HEK293T (cell line): ENCODE results near the gene MAPK1IP1L.

Source experiments
- CTCF ChIA-PET: fragments of 350-600 bp; formaldehyde crosslinking; extraction: SDS; loops from one replicate; lab custom pipeline; 2021; ENCODE audit warnings: antibody characterized with exemption, inconsistent platforms; lab: Yijun Ruan, JAX
- POLR2A ChIA-PET: fragments of 350-600 bp; formaldehyde crosslinking; extraction: SDS; loops from one replicate; lab custom pipeline; 2020; ENCODE audit warnings: antibody characterized with exemption, inconsistent platforms; lab: Yijun Ruan, JAX
- DNase-seq: peaks from one replicate; pipeline ENCODE4 v3.0.0; 2012; ENCODE audit warnings: mixed read lengths; ENCODE audit errors: extremely low spot score
- ARNT ChIP-seq: fragments of 450-650 bp; IDR thresholded peaks from 2 replicates; pipeline ENCODE4 v1.6.1; 2017; ENCODE audit warnings: mild to moderate bottlenecking
- BHLHE40 ChIP-seq: fragments of 450-650 bp; IDR thresholded peaks from 2 replicates; pipeline ENCODE4 v1.6.1; 2016; ENCODE audit warnings: mild to moderate bottlenecking, moderate library complexity, borderline replicate concordance
- CTBP1 ChIP-seq: fragments of 450-650 bp; IDR thresholded peaks from 2 replicates; pipeline ENCODE4 v1.6.1; 2016; ENCODE audit warnings: borderline replicate concordance
- ELF4 ChIP-seq: fragments of 450-650 bp; IDR thresholded peaks from 2 replicates; pipeline ENCODE4 v1.6.1; 2017; ENCODE audit warnings: antibody characterized with exemption
- FOXA1 ChIP-seq: fragments of 450-650 bp; IDR thresholded peaks from 2 replicates; pipeline ENCODE4 v1.6.1; 2016; ENCODE audit warnings: mild to moderate bottlenecking
- FOXK2 ChIP-seq: fragments of 450-650 bp; IDR thresholded peaks from 2 replicates; pipeline ENCODE4 v1.6.1; 2016; ENCODE audit warnings: mild to moderate bottlenecking
- FOXM1 ChIP-seq: fragments of 450-650 bp; IDR thresholded peaks from 2 replicates; pipeline ENCODE4 v1.6.1; 2017; ENCODE audit warnings: mild to moderate bottlenecking, borderline replicate concordance
- HDGF ChIP-seq: fragments of 450-650 bp; IDR thresholded peaks from 2 replicates; pipeline ENCODE4 v1.6.1; 2017; ENCODE audit warnings: antibody characterized with exemption, borderline replicate concordance
- L3MBTL2 ChIP-seq: fragments of 450-650 bp; conservative IDR thresholded peaks from 2 replicates; pipeline ENCODE4 v1.6.1; 2016; ENCODE audit warnings: mild to moderate bottlenecking
- LEF1 ChIP-seq: fragments of 450-650 bp; IDR thresholded peaks from 2 replicates; pipeline ENCODE4 v1.6.1; 2017; ENCODE audit warnings: mild to moderate bottlenecking, borderline replicate concordance
- NFRKB ChIP-seq: fragments of 450-650 bp; IDR thresholded peaks from 2 replicates; pipeline ENCODE4 v1.6.1; 2016; ENCODE audit warnings: mild to moderate bottlenecking, moderate library complexity
- PKNOX1 ChIP-seq: fragments of 450-650 bp; IDR thresholded peaks from 2 replicates; pipeline ENCODE4 v1.6.1; 2016
- SP1 ChIP-seq: fragments of 450-650 bp; IDR thresholded peaks from 2 replicates; pipeline ENCODE4 v1.6.1; 2017
- SUZ12 ChIP-seq: fragments of 450-650 bp; IDR thresholded peaks from 2 replicates; pipeline ENCODE4 v1.6.1; 2016; ENCODE audit warnings: mild to moderate bottlenecking
- TARDBP ChIP-seq: fragments of 450-650 bp; IDR thresholded peaks from 2 replicates; pipeline ENCODE4 v1.6.1; 2016
- ZNF384 ChIP-seq: fragments of 450-650 bp; IDR thresholded peaks from 2 replicates; pipeline ENCODE4 v1.6.1; 2016

MAPK1IP1L gene

GRCh38 chr14:55103971-55104954, 52.8 kb downstream of the MAPK1IP1L start:
- TF ChIP-seq ELF4 (no peak), SUZ12 (no peak), ARNT (no peak), L3MBTL2 (no peak), BHLHE40 (no peak), CTBP1 (no peak), ZNF384 (no peak), TARDBP (no peak), SP1 (no peak), NFRKB (no peak), HDGF (no peak), LEF1 (no peak), FOXM1 (no peak), PKNOX1 (no peak)
- POLR2A ChIA-PET, result interaction anchor here (2.3 kb wide), 1 partner anchor 10 kb away, joined by 10 read pairs; no protein-coding TSS in a partner anchor
- CTCF ChIA-PET, result no interaction called here
- no peak for DNase-seq

GRCh38 chr14:55105991-55106390, 54.5 kb downstream of the MAPK1IP1L start:
- ChIA-PET CTCF (no interaction called here), POLR2A (interaction anchor here (1.3 kb wide), 1 partner anchor 55 kb away, joined by 4 read pairs; the partner anchor contains the start of gene MAPK1IP1L)
- no peak for DNase-seq
- TF ChIP-seq FOXK2 (no peak), SUZ12 (no peak), LEF1 (no peak), FOXA1 (no peak), BHLHE40 (no peak), CTBP1 (no peak), ARNT (no peak), NFRKB (no peak), ZNF384 (no peak), PKNOX1 (no peak), TARDBP (no peak), SP1 (no peak), HDGF (no peak), L3MBTL2 (no peak), ELF4 (no peak), FOXM1 (no peak)

GRCh38 chr14:55107766-55108554, 56.5 kb downstream of the MAPK1IP1L start:
- CTCF ChIA-PET, result interaction anchor here (0.9 kb wide), 1 partner anchor 13 kb away, joined by 3 read pairs; no protein-coding TSS in a partner anchor
- POLR2A ChIA-PET, result interaction anchor here (0.7 to 1.4 kb wide), 6 partner anchors 9 to 81 kb away, joined by 3 to 6 read pairs (median 4); partner anchors contain the start of genes SOCS4 and WDHD1
- TF ChIP-seq L3MBTL2, result peak; percentile 86
- TF ChIP-seq TARDBP, result no peak
- peak; percentile 48 for DNase-seq

- no peak for TF ChIP-seq SUZ12
- TF ChIP-seq L3MBTL2, result no peak
- no peak for TF ChIP-seq FOXK2
- no peak for TF ChIP-seq FOXM1
- TF ChIP-seq TARDBP, result no peak
- TF ChIP-seq BHLHE40, result no peak
- no peak for TF ChIP-seq CTBP1
- no peak for TF ChIP-seq ARNT
- no peak for TF ChIP-seq ELF4
- no peak for TF ChIP-seq NFRKB
- TF ChIP-seq LEF1, result no peak
- no peak for TF ChIP-seq PKNOX1
- TF ChIP-seq HDGF, result no peak
- POLR2A ChIA-PET, result no interaction called here
- CTCF ChIA-PET, result interaction anchor here (1.2 kb wide), 1 partner anchor 13 kb away, joined by 3 read pairs; no protein-coding TSS in a partner anchor
Measured at GRCh38 chr14:55109836-55110235, 58.4 kb downstream of the MAPK1IP1L start.

GRCh38 chr14:55111122-55111708, 59.8 kb downstream of the MAPK1IP1L start:
- POLR2A ChIA-PET, result no interaction called here
- DNase-seq, result no peak
- CTCF ChIA-PET, result interaction anchor here (0.6 kb wide), 1 partner anchor 21 kb away, joined by 4 read pairs; no protein-coding TSS in a partner anchor
- no peak for TF ChIP-seq CTBP1
- TF ChIP-seq FOXA1, result no peak
- no peak for TF ChIP-seq NFRKB
- TF ChIP-seq ARNT, result no peak
- TF ChIP-seq TARDBP, result no peak
- TF ChIP-seq BHLHE40, result no peak
- no peak for TF ChIP-seq L3MBTL2
- no peak for TF ChIP-seq ZNF384
- TF ChIP-seq PKNOX1, result no peak
- no peak for TF ChIP-seq SP1
- TF ChIP-seq HDGF, result no peak
- TF ChIP-seq SUZ12, result no peak
- TF ChIP-seq FOXM1, result no peak

More at GRCh38 chr14:55109836-55110235, 58.4 kb downstream of the MAPK1IP1L start:
- DNase-seq, result no peak
